ENCODE results near the gene GNPNAT1. TPM values are rescaled to one million over a fixed set of nuclear protein-coding genes. Genes with fewer than 3 reads are reported as not detected.

Gene GNPNAT1
- total and polyA plus RNA-seq, 2 experiments from 2014 or later: 44.4 to 68.7 TPM

GRCh38 chr14:52740751-52741150 is 50.7 kb downstream of the GNPNAT1 start:
- peaks cover 8% of the 10 kb centered on the region for H4K20me1 ChIP-seq (replicated peaks; ENCODE audit: insufficient read depth)
- no peak overlapping the region for H3K27ac ChIP-seq (ENCODE audit: low read depth)
- no peak overlapping the region for H3K4me2 ChIP-seq
- no peak for DNase-seq (ENCODE audit: low spot score)
- Mint-ChIP-seq H3K9me3 (no peaks in the 10 kb centered on the region), H3K27ac (no peak overlapping the region), H3K27me3 (ENCODE audit: insufficient read depth, low read depth, poor library complexity) (no peaks in the 10 kb centered on the region), H3K36me3 (ENCODE audit: low read depth) (peaks cover 17% of the 10 kb centered on the region), H3K4me3 (no peak overlapping the region), H3K4me1 (peaks cover 28% of the 10 kb centered on the region)
- TF ChIP-seq NANOG (IDR thresholded peaks at IDR 0.05; ENCODE audit: borderline replicate concordance) (no peak), CREB1 (CRISPR knock-in tag; IDR thresholded peaks at IDR 0.05; ENCODE audit: low read depth) (no peak), CTCF (conservative IDR thresholded peaks at IDR 0.05; ENCODE audit: low read depth in 2 of 2) (no peak), REST (IDR thresholded peaks at IDR 0.05; ENCODE audit: unreplicated experiment) (no peak), ZNF114 (CRISPR knock-in tag; IDR thresholded peaks at IDR 0.05) (no peak), ZNF462 (CRISPR knock-in tag; IDR thresholded peaks at IDR 0.05) (no peak), ETS1 (IDR thresholded peaks at IDR 0.05) (no peak), STAT1 (IDR thresholded peaks at IDR 0.05; ENCODE audit: unreplicated experiment) (no peak), JUNB (IDR thresholded peaks at IDR 0.05; ENCODE audit: unreplicated experiment) (no peak)
- no peak overlapping the region for H3K4me3 ChIP-seq
- no peaks in the 10 kb centered on the region for H3K9me2 ChIP-seq (ENCODE audit: insufficient read depth)
- no peak overlapping the region for H2AFZ ChIP-seq
- no peaks in the 10 kb centered on the region for H3F3A ChIP-seq (replicated peaks; ENCODE audit: low read depth)
- no peak for ATAC-seq
- peaks cover 15% of the 10 kb centered on the region for H3K4me1 ChIP-seq (ENCODE audit: insufficient read depth)
- peaks cover 5% of the 10 kb centered on the region; the same call in 1 of the 2 replicates for H3K36me3 ChIP-seq (ENCODE audit: insufficient read depth)
- no peaks in the 10 kb centered on the region for H3K27me3 ChIP-seq (ENCODE audit: insufficient read depth)
- peaks cover 97% of the 10 kb centered on the region for H3K79me2 ChIP-seq (replicated peaks; ENCODE audit: insufficient read depth)
